HepG2 (cell line): Measurements from ENCODE around the gene HEY2. TPM values are rescaled to one million over a fixed set of nuclear protein-coding genes. Genes with fewer than 3 reads are reported as not detected.

Experiments
- ATAC-seq: fragments of 200-7000 bp; cut with Tn5 transposase; 3 replicates; pipeline ENCODE4 v1.9.1; 2020; ENCODE audit warnings: mild to moderate bottlenecking, moderate library complexity
- BruUV-seq: library from RNA; stranded (reverse); fragments of 400-500 nt; replicated peaks from 2 replicates; lab custom pipeline; 2021; lab: Mats Ljungman, UMichigan
- CTCF ChIA-PET: fragments of 300-600 bp; formaldehyde crosslinking; extraction: SDS; loops from one replicate; lab custom pipeline; 2021; ENCODE audit warnings: low total read pairs, inconsistent platforms, low intra/inter-chr PET ratio; lab: Yijun Ruan, JAX
- POLR2A ChIA-PET: fragments of 350-600 bp; sonication (Branson Sonifier 250); formaldehyde crosslinking; loops from one replicate; lab custom pipeline; 2020; ENCODE audit warnings: antibody characterized with exemption, inconsistent platforms; lab: Yijun Ruan, JAX
- DNase-seq: peaks from one replicate; pipeline ENCODE4 v3.0.0-alpha.2; 2015; ENCODE audit warnings: low spot score
- FAIRE-seq: peaks from 3 replicates; lab custom pipeline; 2011; peaks lifted over from hg19 to GRCh38; lab: Jason Lieb, UNC
- H2AFZ ChIP-seq: one replicate; pipeline ENCODE4 v1.6.1; 2011; ENCODE audit warnings: low read length, inconsistent platforms
- H3K27ac ChIP-seq: fragments of 300-600 bp; 3 replicates; pipeline ENCODE4 v1.8.0; 2011; ENCODE audit warnings: mixed run types, mild to moderate bottlenecking, mixed read lengths, low read length, inconsistent platforms; ENCODE audit not compliant: insufficient read depth; ENCODE audit errors: extremely low read length
- H3K27me3 ChIP-seq, 2 experiments: fragments of 200-600 bp in 1 of 2; 2 replicates in 1 of 2; 3 replicates in 1 of 2; pipeline versions ENCODE4 v1.6.0 to v1.8.0; 2011; ENCODE audit warnings: low read length in 2 of 2, mild to moderate bottlenecking in 2 of 2, moderate library complexity in 2 of 2, inconsistent platforms in 1 of 2; ENCODE audit not compliant: insufficient read depth in 2 of 2, control insufficient read depth in 1 of 2
- H3K36me3 ChIP-seq, 2 experiments: fragments of 200-600 bp in 1 of 2; replicated peaks in 1 of 2; 2 replicates in 1 of 2; 3 replicates in 1 of 2; pipeline versions ENCODE4 v1.5.1 to v1.8.0; 2011; ENCODE audit warnings: low read length in 2 of 2, inconsistent platforms in 1 of 2; ENCODE audit not compliant: insufficient read depth in 2 of 2, control insufficient read depth in 1 of 2
- H3K4me1 ChIP-seq: 2 replicates; pipeline ENCODE4 v1.5.1; 2012; ENCODE audit warnings: low read length, inconsistent platforms; ENCODE audit not compliant: insufficient read depth
- H3K4me2 ChIP-seq: 2 replicates; pipeline ENCODE4 v1.6.0; 2011; ENCODE audit warnings: low read depth, low read length, inconsistent platforms
- H3K4me3 ChIP-seq, 3 experiments: fragments of 200-600 bp in 1 of 3; sonication (generic), shearing (Covaris generic) in 1 of 3; replicated peaks in 1 of 3; 2 replicates each; pipeline ENCODE4 v1.5.1; 2011 to 2016; ENCODE audit warnings: low read length in 3 of 3, inconsistent platforms in 2 of 3, low read depth in 2 of 3, mild to moderate bottlenecking in 2 of 3, control low read depth in 1 of 3, mixed read lengths in 1 of 3; ENCODE audit not compliant: insufficient read depth in 1 of 3
- H3K79me2 ChIP-seq: one replicate; pipeline ENCODE4 v1.6.1; 2011; ENCODE audit warnings: low read length, inconsistent platforms; ENCODE audit not compliant: insufficient read depth
- H3K9ac ChIP-seq: 2 replicates; pipeline ENCODE4 v1.6.0; 2011; ENCODE audit warnings: mild to moderate bottlenecking, low read depth, low read length, inconsistent platforms; ENCODE audit not compliant: insufficient read depth
- H3K9me3 ChIP-seq: 2 replicates; pipeline ENCODE4 v1.5.1; 2012; ENCODE audit warnings: mild to moderate bottlenecking, low read length
- H4K20me1 ChIP-seq: 2 replicates; pipeline ENCODE4 v1.6.0; 2011; ENCODE audit warnings: inconsistent platforms, mild to moderate bottlenecking, low read length, moderate library complexity; ENCODE audit not compliant: insufficient read depth
- FOXK2 ChIP-seq: fragments of 450-650 bp; IDR thresholded peaks from 2 replicates; pipeline ENCODE4 v1.6.1; 2016
- GLI4 ChIP-seq: sonication (generic); formaldehyde crosslinking; IDR thresholded peaks from 2 replicates; pipeline ENCODE4 v1.5.1; 2020; ENCODE audit warnings: missing genetic modification reagents, mild to moderate bottlenecking, moderate library complexity, borderline replicate concordance
- KMT2A ChIP-seq: sonication (generic); formaldehyde crosslinking; IDR thresholded peaks from 2 replicates; pipeline ENCODE4 v1.4.0; 2020; ENCODE audit warnings: missing genetic modification reagents
- MATR3 ChIP-seq: sonication (generic); formaldehyde crosslinking; IDR thresholded peaks from 2 replicates; pipeline ENCODE4 v1.4.0; 2020; ENCODE audit warnings: missing genetic modification reagents
- MBD4 ChIP-seq: IDR thresholded peaks from 2 replicates; pipeline ENCODE4 v1.6.1; 2012; ENCODE audit warnings: low read length, inconsistent platforms, borderline replicate concordance
- MYNN ChIP-seq: sonication (generic); formaldehyde crosslinking; IDR thresholded peaks from 2 replicates; pipeline ENCODE4 v1.4.0; 2020; ENCODE audit warnings: mild to moderate bottlenecking, low read depth, missing genetic modification reagents
- NR2C2 ChIP-seq: sonication (generic); formaldehyde crosslinking; IDR thresholded peaks from 2 replicates; pipeline ENCODE4 v1.4.0; 2020; ENCODE audit warnings: missing genetic modification reagents, mild to moderate bottlenecking, moderate library complexity, borderline replicate concordance
- PPARG ChIP-seq: conservative IDR thresholded peaks from 2 replicates; pipeline ENCODE4 v1.6.1; 2016; ENCODE audit warnings: missing biosample characterization, missing genetic modification reagents
- RFXANK ChIP-seq: IDR thresholded peaks from 2 replicates; pipeline ENCODE4 v1.6.1; 2016
- RXRA ChIP-seq: sonication (generic); formaldehyde crosslinking; IDR thresholded peaks from 2 replicates; pipeline ENCODE4 v1.5.1; 2020; ENCODE audit warnings: missing genetic modification reagents
- SMAD3 ChIP-seq: sonication (generic); formaldehyde crosslinking; IDR thresholded peaks from 2 replicates; pipeline ENCODE4 v1.4.0; 2020; ENCODE audit warnings: missing genetic modification reagents
- SMYD3 ChIP-seq: sonication (generic); formaldehyde crosslinking; IDR thresholded peaks from 2 replicates; pipeline ENCODE4 v1.8.1; 2023; ENCODE audit warnings: mild to moderate bottlenecking, missing genetic modification reagents
- TAF15 ChIP-seq: fragments of 200-400 bp; formaldehyde crosslinking; IDR thresholded peaks from one replicate; pipeline ENCODE4 v1.6.1; 2018; ENCODE audit warnings: mild to moderate bottlenecking, low read depth, low read length; ENCODE audit not compliant: poor library complexity, severe bottlenecking
- ZFY ChIP-seq: sonication (generic); formaldehyde crosslinking; IDR thresholded peaks from 2 replicates; pipeline ENCODE4 v1.4.0; 2020; ENCODE audit warnings: missing genetic modification reagents
- ZKSCAN8 ChIP-seq: IDR thresholded peaks from 2 replicates; pipeline ENCODE4 v1.6.1; 2016; ENCODE audit warnings: borderline replicate concordance, missing genetic modification reagents, missing compliant biosample characterization
- ZNF317 ChIP-seq: sonication (generic); formaldehyde crosslinking; IDR thresholded peaks from 2 replicates; pipeline ENCODE4 v1.5.0; 2020; ENCODE audit warnings: mild to moderate bottlenecking, missing genetic modification reagents
- ZNF557 ChIP-seq: sonication (generic); formaldehyde crosslinking; IDR thresholded peaks from 2 replicates; pipeline ENCODE4 v1.4.0; 2020; ENCODE audit warnings: missing genetic modification reagents
- ZNF878 ChIP-seq: sonication (generic); formaldehyde crosslinking; IDR thresholded peaks from 2 replicates; pipeline ENCODE4 v1.8.1; 2023; ENCODE audit warnings: mild to moderate bottlenecking, missing genetic modification reagents, moderate library complexity
- WGBS: methylation state at CpG from one replicate; pipeline ENCODE4 v1.1.6; 2017; ENCODE audit warnings: low lambda C conversion rate; 5-methylcytosine and 5-hydroxymethylcytosine counted together
- in situ Hi-C: cut with HindIII; loops from 2 replicates; pipeline ENCODE4 v1.10.0; 2017; ENCODE audit warnings: low pct_unique_long_range_greater_than_20kb; ENCODE audit not compliant: extremely low pct_ligation_motif_present
- intact Hi-C: fragments of 100-400 bp; cut with micrococcal nuclease; formaldehyde crosslinking; loops from one replicate; pipeline ENCODE4 v1.10.0; 2022; ENCODE audit not compliant: unreplicated experiment
- polyA plus RNA-seq, 8 experiments: library from polyadenylated mRNA; depleted of rRNA in 3 of 8; stranded (reverse) in 7 of 8; unstranded in 1 of 8; fragments of >200 nt; fragmentation: Illumina TruSeq in 4 of 8; extraction: Trizol in 4 of 8; gene quantifications; 2 replicates each; pipeline versions ENCODE4 v1.2.1 to v1.2.3, GENCODE V29; 2011 to 2016; ENCODE audit warnings: low read depth in 4 of 8, missing spikeins in 1 of 8, mixed read lengths in 1 of 8; ENCODE audit not compliant: insufficient read depth in 1 of 8
- total RNA-seq, 5 experiments: library from RNA; depleted of rRNA; stranded (reverse); fragments of >200 nt; fragmentation: Illumina TruSeq; extraction: Trizol; gene quantifications; 2 replicates each; pipeline ENCODE4 v1.2.3, GENCODE V29; 2016; ENCODE audit warnings: low read depth in 1 of 5
- TF ChIP-seq, protein P1 (sequence below): IDR thresholded peaks from 2 replicates; pipeline ENCODE4 v1.6.1; 2016; ENCODE audit warnings: mild to moderate bottlenecking

HEY2 gene
- total and polyA plus RNA-seq, 2 of the 13 experiments (the other 11 are each of a cell fraction or from before 2014, with no cell fraction given) = 0.04 TPM

GRCh38 chr6:125711013-125711675, 38.3 kb upstream of the HEY2 start:
- Histone ChIP-seq H2AFZ (no peak overlapping the region), H3K4me2 (no peak overlapping the region), H3K36me3 (no peaks in the 10 kb centered on the region), H3K27ac (no peak overlapping the region), H3K79me2 (no peaks in the 10 kb centered on the region), H3K4me3 (no peak overlapping the region), H4K20me1 (no peaks in the 10 kb centered on the region), H3K9me3 (no peaks in the 10 kb centered on the region), H3K9ac (no peak overlapping the region), H3K4me1 (no peaks in the 10 kb centered on the region), H3K27me3 (peaks cover 0 to 8% of the 10 kb centered on the region in 2 experiments; a peak in 2 of 5 replicates)
- CTCF ChIA-PET = no interaction called here
- no peak for DNase-seq
- intact Hi-C loops (no loop called here), in situ Hi-C loops (no loop called here)
- POLR2A ChIA-PET = no interaction called here
- ATAC-seq = no peak
- no TSS peak for BruUV-seq
- no peak for FAIRE-seq
- no peak for TF ChIP-seq FOXK2
- TF ChIP-seq ZNF878 = no peak
- no peak for TF ChIP-seq NR2C2 (CRISPR knock-in tag)
- TF ChIP-seq ZFY (CRISPR knock-in tag) = no peak
- TF ChIP-seq ZKSCAN8 (CRISPR knock-in tag) = no peak
- TF ChIP-seq ZNF317 = peak; percentile 83
- 7% methylated on average over 4 of the region's 4 CpGs for WGBS

GRCh38 chr6:125714441-125715090, 34.9 kb upstream of the HEY2 start:
- no peaks in the 10 kb centered on the region for H4K20me1 ChIP-seq
- H3K9me3 ChIP-seq = no peaks in the 10 kb centered on the region
- no peak overlapping the region for H3K4me2 ChIP-seq
- H3K27ac ChIP-seq = no peak overlapping the region
- ATAC-seq (no peak), FAIRE-seq (no peak), DNase-seq (no peak)
- H3K4me3 ChIP-seq = no peak overlapping the region
- H2AFZ ChIP-seq = no peak overlapping the region
- no peak overlapping the region for H3K9ac ChIP-seq
- ChIA-PET POLR2A (no interaction called here), CTCF (no interaction called here)
- H3K4me1 ChIP-seq = no peaks in the 10 kb centered on the region
- in situ Hi-C loops (no loop called here), intact Hi-C loops (no loop called here)
- H3K36me3 ChIP-seq = no peaks in the 10 kb centered on the region
- no peaks in the 10 kb centered on the region for H3K79me2 ChIP-seq
- WGBS = 2% methylated on average over 2 of the region's 2 CpGs
- no TSS peak for BruUV-seq
- no peaks in the 10 kb centered on the region for H3K27me3 ChIP-seq
- TF ChIP-seq MBD4 (no peak), TAF15 (no peak), ZNF557 (CRISPR knock-in tag) (no peak), SMYD3 (no peak), MYNN (CRISPR knock-in tag) (no peak), SMAD3 (CRISPR knock-in tag) (no peak), RFXANK (CRISPR knock-in tag) (no peak), RXRA (CRISPR knock-in tag) (no peak), MATR3 (CRISPR knock-in tag) (no peak), PPARG (CRISPR knock-in tag) (no peak), KMT2A (CRISPR knock-in tag) (no peak), GLI4 (CRISPR knock-in tag) (no peak)
- TF ChIP-seq, protein P1, sequence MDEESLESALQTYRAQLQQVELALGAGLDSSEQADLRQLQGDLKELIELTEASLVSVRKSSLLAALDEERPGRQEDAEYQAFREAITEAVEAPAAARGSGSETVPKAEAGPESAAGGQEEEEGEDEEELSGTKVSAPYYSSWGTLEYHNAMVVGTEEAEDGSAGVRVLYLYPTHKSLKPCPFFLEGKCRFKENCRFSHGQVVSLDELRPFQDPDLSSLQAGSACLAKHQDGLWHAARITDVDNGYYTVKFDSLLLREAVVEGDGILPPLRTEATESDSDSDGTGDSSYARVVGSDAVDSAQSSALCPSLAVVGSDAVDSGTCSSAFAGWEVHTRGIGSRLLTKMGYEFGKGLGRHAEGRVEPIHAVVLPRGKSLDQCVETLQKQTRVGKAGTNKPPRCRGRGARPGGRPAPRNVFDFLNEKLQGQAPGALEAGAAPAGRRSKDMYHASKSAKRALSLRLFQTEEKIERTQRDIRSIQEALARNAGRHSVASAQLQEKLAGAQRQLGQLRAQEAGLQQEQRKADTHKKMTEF (CRISPR knock-in tag) = no peak
